Progenitor cell of endocrine pancreas (in vitro differentiated cells): Measurements from ENCODE around the gene CHCHD3. TPM values are rescaled to one million over a fixed set of nuclear protein-coding genes. Genes with fewer than 3 reads are reported as not detected.

ENCODE experiments used
- DNase-seq: peaks from one replicate; pipeline ENCODE4 v3.0.0; 2021; ENCODE audit warnings: low spot score; ENCODE audit not compliant: unreplicated experiment
- H3K27ac Mint-ChIP-seq: 2 replicates; pipeline ENCODE4 v1.8.0; 2021; ENCODE audit warnings: mild to moderate bottlenecking, moderate library complexity, mixed read lengths
- H3K27me3 Mint-ChIP-seq: 2 replicates; pipeline ENCODE4 v1.8.0; 2021; ENCODE audit warnings: mixed read lengths
- H3K36me3 Mint-ChIP-seq: 2 replicates; pipeline ENCODE4 v1.8.0; 2022; ENCODE audit warnings: mixed read lengths; ENCODE audit not compliant: insufficient read depth
- H3K4me1 Mint-ChIP-seq: 2 replicates; pipeline ENCODE4 v1.8.0; 2021; ENCODE audit warnings: low read depth, mixed read lengths
- H3K4me3 Mint-ChIP-seq: 2 replicates; pipeline ENCODE4 v1.8.0; 2021; ENCODE audit warnings: low read depth, mild to moderate bottlenecking, moderate library complexity, mixed read lengths
- H3K9me3 Mint-ChIP-seq: 2 replicates; pipeline ENCODE4 v1.8.0; 2021; ENCODE audit warnings: low read depth, mixed read lengths
- CTCF ChIP-seq: fragments of 200-600 bp; sonication (generic); IDR thresholded peaks from one replicate; pipeline ENCODE4 v1.5.0; 2021; ENCODE audit warnings: antibody characterized with exemption, mild to moderate bottlenecking; ENCODE audit not compliant: unreplicated experiment
- total RNA-seq: library from RNA; stranded (reverse); gene quantifications from 2 replicates; pipeline ENCODE4 v1.2.1, GENCODE V29; 2021

The CHCHD3 gene
- total RNA-seq, 1 donor from 2014 or later = 67.3 TPM

- no peaks in the 10 kb centered on the region for H3K4me1 Mint-ChIP-seq
- H3K36me3 Mint-ChIP-seq = no peaks in the 10 kb centered on the region
- H3K9me3 Mint-ChIP-seq = no peaks in the 10 kb centered on the region
- no peak overlapping the region for H3K27ac Mint-ChIP-seq
- no peak for DNase-seq
- TF ChIP-seq CTCF = no peak
- no peaks in the 10 kb centered on the region for H3K27me3 Mint-ChIP-seq
- H3K4me3 Mint-ChIP-seq = no peak overlapping the region
Observed at GRCh38 chr7:132941905-132942304, 140.0 kb downstream of the CHCHD3 start.

GRCh38 chr7:132941428-132941827 is 140.5 kb downstream of the CHCHD3 start:
- Mint-ChIP-seq H3K4me1 (no peaks in the 10 kb centered on the region), H3K36me3 (no peaks in the 10 kb centered on the region), H3K9me3 (no peaks in the 10 kb centered on the region), H3K27ac (peak overlapping the region; percentile 51), H3K4me3 (no peak overlapping the region), H3K27me3 (no peaks in the 10 kb centered on the region)
- no peak for TF ChIP-seq CTCF
- no peak for DNase-seq

GRCh38 chr7:132940084-132940483 is 141.8 kb downstream of the CHCHD3 start:
- H3K4me3 Mint-ChIP-seq = no peak overlapping the region
- H3K36me3 Mint-ChIP-seq = peaks cover 2% of the 10 kb centered on the region
- H3K27ac Mint-ChIP-seq = no peak overlapping the region
- H3K4me1 Mint-ChIP-seq = no peaks in the 10 kb centered on the region
- no peaks in the 10 kb centered on the region for H3K9me3 Mint-ChIP-seq
- H3K27me3 Mint-ChIP-seq = no peaks in the 10 kb centered on the region
- no peak for TF ChIP-seq CTCF
- no peak for DNase-seq

GRCh38 chr7:132939495-132939894 is 142.4 kb downstream of the CHCHD3 start:
- peaks cover 2% of the 10 kb centered on the region for H3K36me3 Mint-ChIP-seq
- no peaks in the 10 kb centered on the region for H3K9me3 Mint-ChIP-seq
- H3K27ac Mint-ChIP-seq = no peak overlapping the region
- no peak for TF ChIP-seq CTCF
- H3K27me3 Mint-ChIP-seq = no peaks in the 10 kb centered on the region
- DNase-seq = no peak
- no peak overlapping the region for H3K4me3 Mint-ChIP-seq
- H3K4me1 Mint-ChIP-seq = no peaks in the 10 kb centered on the region

GRCh38 chr7:132937286-132937685 is 144.6 kb downstream of the CHCHD3 start:
- no peaks in the 10 kb centered on the region for H3K27me3 Mint-ChIP-seq
- no peaks in the 10 kb centered on the region for H3K9me3 Mint-ChIP-seq
- H3K4me3 Mint-ChIP-seq = no peak overlapping the region
- H3K4me1 Mint-ChIP-seq = no peaks in the 10 kb centered on the region
- no peak for TF ChIP-seq CTCF
- H3K27ac Mint-ChIP-seq = no peak overlapping the region
- DNase-seq = no peak
- H3K36me3 Mint-ChIP-seq = peaks cover 2% of the 10 kb centered on the region

- no peak for TF ChIP-seq CTCF
- DNase-seq = no peak
- H3K36me3 Mint-ChIP-seq = peaks cover 2% of the 10 kb centered on the region
- H3K4me1 Mint-ChIP-seq = no peaks in the 10 kb centered on the region
- H3K27me3 Mint-ChIP-seq = no peaks in the 10 kb centered on the region
- no peak overlapping the region for H3K4me3 Mint-ChIP-seq
- H3K27ac Mint-ChIP-seq = no peak overlapping the region
- no peaks in the 10 kb centered on the region for H3K9me3 Mint-ChIP-seq
Observed at GRCh38 chr7:132935608-132936007, 146.3 kb downstream of the CHCHD3 start.
